ENCODE data around the gene CD244. TPM values are rescaled to one million over a fixed set of nuclear protein-coding genes. Genes with fewer than 3 reads are reported as not detected.

CD244 gene
- total RNA-seq, 1 donor from 2014 or later: not detected

- H3K4me1 Mint-ChIP-seq: no peaks in the 10 kb centered on the region
- TF ChIP-seq, protein P1, sequence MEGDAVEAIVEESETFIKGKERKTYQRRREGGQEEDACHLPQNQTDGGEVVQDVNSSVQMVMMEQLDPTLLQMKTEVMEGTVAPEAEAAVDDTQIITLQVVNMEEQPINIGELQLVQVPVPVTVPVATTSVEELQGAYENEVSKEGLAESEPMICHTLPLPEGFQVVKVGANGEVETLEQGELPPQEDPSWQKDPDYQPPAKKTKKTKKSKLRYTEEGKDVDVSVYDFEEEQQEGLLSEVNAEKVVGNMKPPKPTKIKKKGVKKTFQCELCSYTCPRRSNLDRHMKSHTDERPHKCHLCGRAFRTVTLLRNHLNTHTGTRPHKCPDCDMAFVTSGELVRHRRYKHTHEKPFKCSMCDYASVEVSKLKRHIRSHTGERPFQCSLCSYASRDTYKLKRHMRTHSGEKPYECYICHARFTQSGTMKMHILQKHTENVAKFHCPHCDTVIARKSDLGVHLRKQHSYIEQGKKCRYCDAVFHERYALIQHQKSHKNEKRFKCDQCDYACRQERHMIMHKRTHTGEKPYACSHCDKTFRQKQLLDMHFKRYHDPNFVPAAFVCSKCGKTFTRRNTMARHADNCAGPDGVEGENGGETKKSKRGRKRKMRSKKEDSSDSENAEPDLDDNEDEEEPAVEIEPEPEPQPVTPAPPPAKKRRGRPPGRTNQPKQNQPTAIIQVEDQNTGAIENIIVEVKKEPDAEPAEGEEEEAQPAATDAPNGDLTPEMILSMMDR (conservative IDR thresholded peaks at IDR 0.05): no peak
- no peak overlapping the region for H3K27ac Mint-ChIP-seq (ENCODE audit: unreplicated experiment)
- no peaks in the 10 kb centered on the region for H3K36me3 Mint-ChIP-seq (ENCODE audit: low read depth)
- no peaks in the 10 kb centered on the region for H3K9me3 Mint-ChIP-seq
- H3K27me3 Mint-ChIP-seq (ENCODE audit: low read depth): peaks cover 12% of the 10 kb centered on the region
- H3K4me3 Mint-ChIP-seq: no peak overlapping the region
- DNase-seq (ENCODE audit: low read depth, low spot score): no peak
Observed at GRCh38 chr1:160850993-160851392, 11.7 kb downstream of the CD244 start.

GRCh38 chr1:160850541-160850940 is 12.1 kb downstream of the CD244 start:
- Mint-ChIP-seq H3K4me1 (no peaks in the 10 kb centered on the region), H3K27me3 (ENCODE audit: low read depth) (peaks cover 12% of the 10 kb centered on the region), H3K36me3 (ENCODE audit: low read depth) (no peaks in the 10 kb centered on the region), H3K4me3 (no peak overlapping the region), H3K27ac (ENCODE audit: unreplicated experiment) (no peak overlapping the region), H3K9me3 (no peaks in the 10 kb centered on the region)
- TF ChIP-seq, protein P1 (conservative IDR thresholded peaks at IDR 0.05): no peak
- DNase-seq (ENCODE audit: low read depth, low spot score): no peak

DNA sequence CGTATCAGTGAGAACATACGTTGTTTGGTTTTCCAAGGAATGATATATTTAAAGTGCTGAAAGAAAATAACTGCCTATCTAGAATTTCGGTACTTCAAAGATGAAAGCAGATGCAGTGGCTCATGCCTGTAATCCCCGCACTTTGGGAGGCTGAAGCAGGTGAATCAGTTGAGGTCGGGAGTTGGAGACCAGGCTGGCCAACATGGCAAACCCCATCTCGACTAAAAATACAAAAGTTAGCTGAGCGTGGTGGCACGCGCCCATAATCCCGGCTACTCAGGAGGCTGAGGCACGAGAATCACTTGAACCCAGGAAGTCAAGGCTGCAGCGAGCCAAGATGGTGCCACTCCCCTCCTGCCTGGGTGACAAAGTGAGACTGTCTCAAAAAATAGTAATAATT is 16.4 kb downstream of the CD244 start:
- H3K27ac Mint-ChIP-seq (ENCODE audit: unreplicated experiment): no peak overlapping the region
- H3K36me3 Mint-ChIP-seq (ENCODE audit: low read depth): no peaks in the 10 kb centered on the region
- no peaks in the 10 kb centered on the region for H3K9me3 Mint-ChIP-seq
- DNase-seq (ENCODE audit: low read depth, low spot score): no peak
- H3K4me3 Mint-ChIP-seq: no peak overlapping the region
- no peaks in the 10 kb centered on the region for H3K4me1 Mint-ChIP-seq
- TF ChIP-seq, protein P1 (conservative IDR thresholded peaks at IDR 0.05): no peak
- peaks cover 12% of the 10 kb centered on the region for H3K27me3 Mint-ChIP-seq (ENCODE audit: low read depth)

- peaks cover 8% of the 10 kb centered on the region for H3K27me3 Mint-ChIP-seq (ENCODE audit: low read depth)
- no peaks in the 10 kb centered on the region for H3K36me3 Mint-ChIP-seq (ENCODE audit: low read depth)
- no peaks in the 10 kb centered on the region for H3K4me1 Mint-ChIP-seq
- H3K9me3 Mint-ChIP-seq: no peaks in the 10 kb centered on the region
- no peak for DNase-seq (ENCODE audit: low read depth, low spot score)
- H3K27ac Mint-ChIP-seq (ENCODE audit: unreplicated experiment): no peak overlapping the region
- TF ChIP-seq, protein P1 (conservative IDR thresholded peaks at IDR 0.05): no peak
- H3K4me3 Mint-ChIP-seq: no peak overlapping the region
Observed at GRCh38 chr1:160844447-160845232, 18.0 kb downstream of the CD244 start.

- no peak for DNase-seq (ENCODE audit: low read depth, low spot score)
- Mint-ChIP-seq H3K27ac (ENCODE audit: unreplicated experiment) (no peak overlapping the region), H3K4me1 (peaks cover 18% of the 10 kb centered on the region), H3K27me3 (ENCODE audit: low read depth) (no peaks in the 10 kb centered on the region), H3K9me3 (no peaks in the 10 kb centered on the region), H3K4me3 (no peak overlapping the region), H3K36me3 (ENCODE audit: low read depth) (no peaks in the 10 kb centered on the region)
- TF ChIP-seq, protein P1 (conservative IDR thresholded peaks at IDR 0.05): no peak
Observed at GRCh38 chr1:160841079-160841478, 21.6 kb downstream of the CD244 start.

All from neural crest cell (in vitro differentiated cells).